ENCODE data around the gene CCNB1.

CCNB1 gene

GRCh38 chr5:69166686-69167492 lies at the start of gene CCNB1:
TSS of gene CCNB1 (plus strand) at chr5:69167150. CDS start at chr5:69167263, 113 bp downstream.
- peak within 1 kb of the TSS; percentile 88 for H3K9ac ChIP-seq (ENCODE audit: low read depth, low read length)
- no peaks in the 10 kb centered on the region for H3K9me3 ChIP-seq (ENCODE audit: insufficient read depth, low read length, severe bottlenecking)
- TF ChIP-seq CTCF (IDR thresholded peaks at IDR 0.05; ENCODE audit: borderline replicate concordance, extremely low read depth, low read length, poor library complexity, severe bottlenecking) (peak; percentile 3), EZH2 (IDR thresholded peaks at IDR 0.05; ENCODE audit: borderline replicate concordance, low read depth, low read length, severe bottlenecking) (no peak)
- H3K4me2 ChIP-seq (ENCODE audit: insufficient read depth, low read length), result peak within 1 kb of the TSS; percentile 84
- H3K36me3 ChIP-seq (ENCODE audit: insufficient read depth, low read length), result peaks cover 40% of the 10 kb centered on the region
- peak within 1 kb of the TSS; percentile 79 for H2AFZ ChIP-seq (ENCODE audit: low read depth, low read length)
- ATAC-seq (ENCODE audit: insufficient read depth, low read depth) (peak; percentile 98), DNase-seq (peak; percentile 98)
- peaks cover 53% of the 10 kb centered on the region for H3K4me1 ChIP-seq (ENCODE audit: insufficient read depth, low read length)
- 0 out of 2 replicates have a peak, but pooled peaks cover 4% of the 10 kb centered on the region for H4K20me1 ChIP-seq (ENCODE audit: insufficient read depth, low read length)
- H3K79me2 ChIP-seq (ENCODE audit: insufficient read depth, low read length), result peaks cover 44% of the 10 kb centered on the region
- H3K27ac ChIP-seq (ENCODE audit: low read length), result peak within 1 kb of the TSS; percentile 89
- H3K4me3 ChIP-seq (ENCODE audit: low read depth in 1 of 2, low read length in 2 of 2), result peak within 1 kb of the TSS; percentile 81 to 84
- no peaks in the 10 kb centered on the region for H3K27me3 ChIP-seq (ENCODE audit: insufficient read depth, low read length, poor library complexity)

- Histone ChIP-seq H3K27ac (ENCODE audit: low read length) (no peak overlapping the region), H3K79me2 (ENCODE audit: insufficient read depth, low read length) (no peaks in the 10 kb centered on the region), H3K4me3 (ENCODE audit: low read depth in 1 of 2, low read length in 2 of 2) (no peak overlapping the region), H3K4me2 (ENCODE audit: insufficient read depth, low read length) (no peak overlapping the region), H4K20me1 (ENCODE audit: insufficient read depth, low read length) (no peaks in the 10 kb centered on the region), H2AFZ (ENCODE audit: low read depth, low read length) (no peak overlapping the region), H3K4me1 (ENCODE audit: insufficient read depth, low read length) (no peaks in the 10 kb centered on the region), H3K9ac (ENCODE audit: low read depth, low read length) (no peak overlapping the region), H3K9me3 (ENCODE audit: insufficient read depth, low read length, severe bottlenecking) (no peaks in the 10 kb centered on the region), H3K36me3 (ENCODE audit: insufficient read depth, low read length) (peaks cover 50% of the 10 kb centered on the region; the same call in 1 of the 2 replicates), H3K27me3 (ENCODE audit: insufficient read depth, low read length, poor library complexity) (no peaks in the 10 kb centered on the region)
- ATAC-seq (ENCODE audit: insufficient read depth, low read depth), result no peak
- TF ChIP-seq CTCF (IDR thresholded peaks at IDR 0.05; ENCODE audit: borderline replicate concordance, extremely low read depth, low read length, poor library complexity, severe bottlenecking) (no peak), EZH2 (IDR thresholded peaks at IDR 0.05; ENCODE audit: borderline replicate concordance, low read depth, low read length, severe bottlenecking) (no peak)
- no peak for DNase-seq
Observed at GRCh38 chr5:69129413-69129812, 37.5 kb upstream of the CCNB1 start.

- Histone ChIP-seq H4K20me1 (ENCODE audit: insufficient read depth, low read length) (no peaks in the 10 kb centered on the region), H3K4me2 (ENCODE audit: insufficient read depth, low read length) (no peak overlapping the region), H3K4me3 (ENCODE audit: low read depth in 1 of 2, low read length in 2 of 2) (no peak overlapping the region), H3K36me3 (ENCODE audit: insufficient read depth, low read length) (peaks cover 44% of the 10 kb centered on the region; the same call in 1 of the 2 replicates), H3K9ac (ENCODE audit: low read depth, low read length) (no peak overlapping the region), H3K4me1 (ENCODE audit: insufficient read depth, low read length) (no peaks in the 10 kb centered on the region), H3K27me3 (ENCODE audit: insufficient read depth, low read length, poor library complexity) (no peaks in the 10 kb centered on the region), H3K9me3 (ENCODE audit: insufficient read depth, low read length, severe bottlenecking) (no peaks in the 10 kb centered on the region), H2AFZ (ENCODE audit: low read depth, low read length) (no peak overlapping the region), H3K27ac (ENCODE audit: low read length) (no peak overlapping the region), H3K79me2 (ENCODE audit: insufficient read depth, low read length) (no peaks in the 10 kb centered on the region)
- TF ChIP-seq EZH2 (IDR thresholded peaks at IDR 0.05; ENCODE audit: borderline replicate concordance, low read depth, low read length, severe bottlenecking) (no peak), CTCF (IDR thresholded peaks at IDR 0.05; ENCODE audit: borderline replicate concordance, extremely low read depth, low read length, poor library complexity, severe bottlenecking) (no peak)
- DNase-seq (no peak), ATAC-seq (ENCODE audit: insufficient read depth, low read depth) (no peak)
Observed at GRCh38 chr5:69130241-69130640, 36.7 kb upstream of the CCNB1 start.
